ENCODE results near the gene ENPP5. TPM values are rescaled to one million over a fixed set of nuclear protein-coding genes. Genes with fewer than 3 reads are reported as not detected.
A peak's percentile ranks its signal among the peaks of the same experiment; 100 is the strongest.

ENPP5 gene
- under 1 TPM; 0.40 to 0.68 TPM for total RNA-seq

- H3K9me3 Mint-ChIP-seq, result no peaks in the 10 kb centered on the region
- TF ChIP-seq CTCF (IDR thresholded peaks at IDR 0.05), result no peak
- ChIA-PET POLR2A (interaction anchor here (0.6 kb wide), 1 partner anchor 440 kb away, joined by 3 read pairs; no protein-coding TSS in a partner anchor), CTCF (interaction anchor here (0.7 to 1.5 kb wide), 2 partner anchors 81 to 749 kb away, joined by 3 to 5 read pairs; no protein-coding TSS in a partner anchor)
- peak within 1 kb of the TSS; percentile 83 for H3K4me3 Mint-ChIP-seq
- no peak within 1 kb of the TSS for H3K27ac Mint-ChIP-seq
- peaks cover 21% of the 10 kb centered on the region for H3K4me1 Mint-ChIP-seq (ENCODE audit: low read depth)
- DNase-seq (peak; percentile 88), ATAC-seq (peak; percentile 95)
- no peaks in the 10 kb centered on the region for H3K36me3 Mint-ChIP-seq (ENCODE audit: low read depth)
- H3K27me3 Mint-ChIP-seq, result peaks cover 10% of the 10 kb centered on the region
- intact Hi-C loops (cut with micrococcal nuclease), result loop anchor here (2.0 kb wide), 1 partner anchor 42 kb away; the partner anchor contains the start of gene ENPP4
Observed at GRCh38 chr6:46170357-46171289, at the start of gene ENPP5. TSS of gene ENPP5 (minus strand) at chr6:46170980. CDS start at chr6:46168262, 2,718 bp downstream.

GRCh38 chr6:46219661-46220060, 48.9 kb upstream of the ENPP5 start:
- TF ChIP-seq CTCF (IDR thresholded peaks at IDR 0.05), result no peak
- Mint-ChIP-seq H3K36me3 (ENCODE audit: low read depth) (no peaks in the 10 kb centered on the region), H3K4me3 (no peak overlapping the region), H3K9me3 (no peaks in the 10 kb centered on the region), H3K27me3 (no peaks in the 10 kb centered on the region), H3K4me1 (ENCODE audit: low read depth) (peaks cover 21% of the 10 kb centered on the region), H3K27ac (no peak overlapping the region)
- ATAC-seq, result no peak
- no peak for DNase-seq
- POLR2A ChIA-PET, result no interaction called here
- intact Hi-C loops (cut with micrococcal nuclease), result loop anchor here (2.0 to 10.0 kb wide), 2 partner anchors 191 to 405 kb away; no protein-coding TSS in a partner anchor
- CTCF ChIA-PET, result interaction anchor here (0.8 to 3.3 kb wide), 3 partner anchors 121 to 190 kb away, joined by 3 to 24 read pairs (median 4); no protein-coding TSS in a partner anchor

- intact Hi-C loops (cut with micrococcal nuclease), result no loop called here
- POLR2A ChIA-PET, result interaction anchor here (0.5 kb wide), 1 partner anchor 12 kb away, joined by 3 read pairs; no protein-coding TSS in a partner anchor
- no peaks in the 10 kb centered on the region for H3K27me3 Mint-ChIP-seq
- H3K4me1 Mint-ChIP-seq (ENCODE audit: low read depth), result peaks cover 21% of the 10 kb centered on the region
- H3K36me3 Mint-ChIP-seq (ENCODE audit: low read depth), result no peaks in the 10 kb centered on the region
- no peak for TF ChIP-seq CTCF (IDR thresholded peaks at IDR 0.05)
- no peak overlapping the region for H3K27ac Mint-ChIP-seq
- no peaks in the 10 kb centered on the region for H3K9me3 Mint-ChIP-seq
- CTCF ChIA-PET, result interaction anchor here (3.7 kb wide), 1 partner anchor 128 kb away, joined by 14 read pairs; no protein-coding TSS in a partner anchor
- DNase-seq (no peak), ATAC-seq (no peak)
- H3K4me3 Mint-ChIP-seq, result no peak overlapping the region
Observed at GRCh38 chr6:46218457-46218856, 47.7 kb upstream of the ENPP5 start.

- Mint-ChIP-seq H3K4me3 (no peak overlapping the region), H3K36me3 (ENCODE audit: low read depth) (no peaks in the 10 kb centered on the region), H3K27me3 (no peaks in the 10 kb centered on the region), H3K9me3 (no peaks in the 10 kb centered on the region), H3K27ac (no peak overlapping the region), H3K4me1 (ENCODE audit: low read depth) (peaks cover 21% of the 10 kb centered on the region)
- peak; percentile 25 for DNase-seq
- intact Hi-C loops (cut with micrococcal nuclease), result no loop called here
- no peak for TF ChIP-seq CTCF (IDR thresholded peaks at IDR 0.05)
- POLR2A ChIA-PET, result no interaction called here
- peak; percentile 48 for ATAC-seq
- CTCF ChIA-PET, result interaction anchor here (1.6 to 3.7 kb wide), 2 partner anchors 127 to 193 kb away, joined by 4 to 14 read pairs; no protein-coding TSS in a partner anchor
Observed at GRCh38 chr6:46217671-46218131, 46.9 kb upstream of the ENPP5 start.

All from activated CD8-positive, alpha-beta T cell treated with anti-CD3 and anti-CD28 coated beads for 36 hours (primary cell).